Right ventricle myocardium superior (tissue), 1 donor: ENCODE measurements around the gene SLC17A7. TPM values are rescaled to one million over a fixed set of nuclear protein-coding genes. Genes with fewer than 3 reads are reported as not detected.
"Not testable (repeated sequence)": the region's sequence is repeated elsewhere in the genome, so short reads cannot be mapped to it uniquely, and the experiment has no call there.

Experiments used
- ATAC-seq: fragments of 200-7000 bp; cut with Tn5 transposase; one replicate; pipeline ENCODE4 v1.9.1; 2020; ENCODE audit warnings: mild to moderate bottlenecking; ENCODE audit not compliant: poor library complexity
- DNase-seq: peaks from one replicate; pipeline ENCODE4 v3.0.0-alpha.2; 2020
- intact Hi-C: fragments of 100-400 bp; cut with DNase I; formaldehyde crosslinking; loops from one replicate; pipeline ENCODE4 v1.11.2; 2022
- total RNA-seq: library from RNA; stranded (reverse); fragmentation: NEBNext Ultra II Directional; extraction: Animal tissue kit (Norgen Biotek cat#: 25700); gene quantifications from one replicate; pipeline ENCODE4 v1.2.1, GENCODE V29; 2021
- donor health status: DM: no; HTN: yes; CAD: no; lungs with severe emphysema.

SLC17A7 gene
- total RNA-seq, 1 donor from 2014 or later = 1.8 TPM

GRCh38 chr19:49450405-49450804, 9.1 kb upstream of the SLC17A7 start:
- ATAC-seq = no peak
- DNase-seq = no peak
- intact Hi-C loops = no loop called here

GRCh38 chr19:49448432-49448786, 7.1 kb upstream of the SLC17A7 start:
- DNase-seq (no peak), ATAC-seq (no peak)
- intact Hi-C loops = no loop called here

- DNase-seq (peak; percentile 71), ATAC-seq (no peak)
- intact Hi-C loops = no loop called here
Observed at GRCh38 chr19:49447485-49448431, 6.4 kb upstream of the SLC17A7 start.

- ATAC-seq (no peak), DNase-seq (no peak)
- intact Hi-C loops = no loop called here
Observed at GRCh38 chr19:49445997-49446396, 4.7 kb upstream of the SLC17A7 start.

- not testable (repeated sequence) for DNase-seq, ATAC-seq
- intact Hi-C loops = loop anchor here (5.0 kb wide), 1 partner anchor 217 kb away; no protein-coding TSS in a partner anchor
Observed at GRCh38 chr19:49444100-49444700, 2.9 kb upstream of the SLC17A7 start.

GRCh38 chr19:49443366-49444099, 2.2 kb upstream of the SLC17A7 start:
- intact Hi-C loops = loop anchor here (2.0 to 5.0 kb wide), 2 partner anchors 51 to 216 kb away; no protein-coding TSS in a partner anchor
- DNase-seq (peak; percentile 97), ATAC-seq (peak; percentile 91)

GRCh38 chr19:49442771-49443365, 1.5 kb upstream of the SLC17A7 start:
- intact Hi-C loops = loop anchor here (2.0 to 5.0 kb wide), 2 partner anchors 50 to 216 kb away; no protein-coding TSS in a partner anchor
- DNase-seq (peak; percentile 97), ATAC-seq (peak; percentile 82)

GRCh38 chr19:49442354-49442753, 1.0 kb upstream of the SLC17A7 start:
- intact Hi-C loops = loop anchor here (2.0 to 5.0 kb wide), 2 partner anchors 50 to 215 kb away; no protein-coding TSS in a partner anchor
- DNase-seq (peak; percentile 67), ATAC-seq (peak; percentile 3)

GRCh38 chr19:49441960-49442350, 628 bp upstream of the SLC17A7 start:
- no peak for DNase-seq
- intact Hi-C loops = loop anchor here (2.0 to 5.0 kb wide), 2 partner anchors 49 to 215 kb away; no protein-coding TSS in a partner anchor

GRCh38 chr19:49440439-49441209, 703 bp downstream of the SLC17A7 start:
- no peak for DNase-seq
- intact Hi-C loops = loop anchor here (5.0 kb wide), 1 partner anchor 213 kb away; no protein-coding TSS in a partner anchor
- ATAC-seq = no peak

More at GRCh38 chr19:49441960-49442350, 628 bp upstream of the SLC17A7 start:
- no peak for ATAC-seq

GRCh38 chr19:49439836-49440235, 1.5 kb downstream of the SLC17A7 start:
- intact Hi-C loops = loop anchor here (5.0 kb wide), 1 partner anchor 213 kb away; no protein-coding TSS in a partner anchor
- ATAC-seq (no peak), DNase-seq (no peak)

- no peak for ATAC-seq
- intact Hi-C loops = no loop called here
- DNase-seq = no peak
Observed at GRCh38 chr19:49438261-49438660, 3.1 kb downstream of the SLC17A7 start.

GRCh38 chr19:49437231-49437630, 4.1 kb downstream of the SLC17A7 start:
- intact Hi-C loops = no loop called here
- no peak for ATAC-seq
- no peak for DNase-seq

- ATAC-seq = no peak
- intact Hi-C loops = no loop called here
- DNase-seq = no peak
Observed at GRCh38 chr19:49436381-49437017, 4.8 kb downstream of the SLC17A7 start.

GRCh38 chr19:49435670-49436069, 5.7 kb downstream of the SLC17A7 start:
- ATAC-seq (no peak), DNase-seq (no peak)
- intact Hi-C loops = no loop called here

- intact Hi-C loops = no loop called here
- DNase-seq = no peak
- ATAC-seq = no peak
Observed at GRCh38 chr19:49434907-49435583, 6.3 kb downstream of the SLC17A7 start.
